ENCODE results near the gene MGP. TPM values are rescaled to one million over a fixed set of nuclear protein-coding genes. Genes with fewer than 3 reads are reported as not detected.

Gene MGP
- polyA plus RNA-seq, 1 of the 3 experiments (the other 2 are of a cell fraction): 76.2 TPM

GRCh38 chr12:14920475-14921126 lies 34.9 kb upstream of the MGP start:
- Histone ChIP-seq H3K36me3 (replicated peaks in 1 of 2; ENCODE audit: control insufficient read depth in 1 of 2, insufficient read depth in 2 of 2, low read length in 1 of 2) (no peaks in the 10 kb centered on the region), H3K4me1 (ENCODE audit: control insufficient read depth in 1 of 2, insufficient read depth in 2 of 2, low read depth in 1 of 2, low read length in 1 of 2) (no peaks in the 10 kb centered on the region), H2AFZ (ENCODE audit: low read depth) (no peak overlapping the region), H3K4me2 (no peak overlapping the region), H3K27ac (ENCODE audit: low read depth in 2 of 2, low read length in 1 of 2) (no peak overlapping the region), H3F3A (replicated peaks; ENCODE audit: insufficient read depth) (no peaks in the 10 kb centered on the region), H3K9me2 (no peaks in the 10 kb centered on the region), H3K27me3 (ENCODE audit: insufficient read depth) (no peaks in the 10 kb centered on the region), H3K4me3 (ENCODE audit: low read depth in 2 of 2, low read length in 1 of 2) (no peak overlapping the region), H4K20me1 (ENCODE audit: insufficient read depth) (no peaks in the 10 kb centered on the region), H3K9ac (no peak overlapping the region), H3K9me3 (no peaks in the 10 kb centered on the region), H3K79me2 (ENCODE audit: insufficient read depth) (no peaks in the 10 kb centered on the region)
- 42% methylated on average over 7 of the region's 7 CpGs for WGBS (ENCODE audit: low lambda C conversion rate)
- no peak for DNase-seq
- TF ChIP-seq REST (IDR thresholded peaks at IDR 0.05; ENCODE audit: low read depth, low read length): no peak
- TF ChIP-seq RFX5 (IDR thresholded peaks at IDR 0.05; ENCODE audit: low read length): no peak
- no peak for TF ChIP-seq IRF3 (IDR thresholded peaks at IDR 0.05; ENCODE audit: low read depth, low read length)
- no peak for TF ChIP-seq EZH2phosphoT487 (IDR thresholded peaks at IDR 0.05; ENCODE audit: borderline replicate concordance, low read depth)
- no peak for TF ChIP-seq USF1 (IDR thresholded peaks at IDR 0.05; ENCODE audit: borderline replicate concordance, low read depth)
- TF ChIP-seq NFIC (IDR thresholded peaks at IDR 0.05; ENCODE audit: borderline replicate concordance): no peak
- TF ChIP-seq MEF2A (IDR thresholded peaks at IDR 0.05; ENCODE audit: borderline replicate concordance, low read depth): no peak
- TF ChIP-seq POLR2AphosphoS5 (IDR thresholded peaks at IDR 0.05; ENCODE audit: low read depth, low read length): no peak
- TF ChIP-seq YY1 (IDR thresholded peaks at IDR 0.05; ENCODE audit: low read depth): no peak
- TF ChIP-seq JUND (IDR thresholded peaks at IDR 0.05): no peak
- no peak for TF ChIP-seq PBX3 (IDR thresholded peaks at IDR 0.05)
- TF ChIP-seq ELF1 (IDR thresholded peaks at IDR 0.05): no peak
- CTCF ChIA-PET: interaction anchor here (0.8 kb wide), 2 partner anchors 74 to 75 kb away, joined by 3 to 4 read pairs; no protein-coding TSS in a partner anchor
- POLR2A ChIA-PET: no interaction called here

Data from SK-N-SH (cell line).